GM18858 (cell line): Measurements from ENCODE around the gene VSTM2B.

ENCODE experiments used
- ATAC-seq: cut with Tn5 transposase; IDR thresholded peaks from one replicate; pipeline ENCODE4 v1.9.1; 2021; ENCODE audit not compliant: unreplicated experiment

VSTM2B gene

DNA sequence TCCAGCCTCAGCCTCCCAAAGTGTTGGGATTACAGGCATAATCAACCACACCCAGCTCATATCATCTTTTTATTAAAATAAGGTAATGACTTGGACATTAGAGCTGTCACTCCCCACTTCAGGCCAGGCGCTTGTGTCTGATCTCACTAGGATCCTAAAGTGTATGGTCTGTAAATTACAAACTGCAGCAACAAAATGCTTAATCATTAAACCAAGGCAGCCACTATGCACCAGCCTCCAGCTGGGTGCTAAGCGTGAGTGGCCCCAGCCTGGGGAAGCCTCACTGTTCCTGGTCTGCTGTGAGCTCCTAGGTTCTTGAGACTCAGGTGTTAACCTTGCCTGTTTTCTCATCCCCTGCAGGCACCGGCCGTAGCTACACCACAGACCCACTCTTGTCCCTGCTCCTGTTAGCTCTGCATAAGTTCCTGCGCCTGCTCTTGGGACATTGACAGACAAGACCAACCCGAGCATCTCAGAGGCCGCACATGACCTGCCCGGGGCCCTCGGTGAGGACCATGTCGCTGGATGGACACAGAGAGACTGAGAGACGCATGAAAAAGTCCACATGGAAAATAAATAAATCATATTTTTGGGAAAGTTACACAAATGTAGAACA lies 37.8 kb downstream of the VSTM2B start:
- ATAC-seq: no peak

DNA sequence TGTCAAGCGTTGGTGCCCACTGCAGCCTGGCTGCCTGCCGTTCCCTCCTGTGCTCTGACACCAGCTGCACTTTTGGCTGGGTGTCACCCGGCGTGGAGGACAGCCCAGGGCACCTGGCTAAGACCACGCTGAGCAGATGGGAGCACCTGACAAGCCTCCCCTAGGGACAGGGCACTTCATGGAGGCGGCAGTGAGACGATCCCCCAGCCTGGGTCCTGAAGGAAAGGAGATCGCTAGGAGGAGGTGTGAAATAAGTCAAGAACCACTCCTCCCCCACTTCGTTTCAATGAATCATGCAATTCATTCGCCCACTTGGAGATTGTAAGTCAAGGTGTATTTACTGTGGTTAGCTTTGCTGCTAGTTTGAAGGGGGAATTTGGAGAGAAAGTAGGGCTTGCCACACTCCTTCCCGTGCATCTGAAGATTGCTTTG lies 38.8 kb downstream of the VSTM2B start:
- ATAC-seq: no peak

GRCh38 chr19:29565171-29565570 lies 39.4 kb downstream of the VSTM2B start:
- ATAC-seq: no peak

GRCh38 chr19:29566496-29567054 lies 40.8 kb downstream of the VSTM2B start:
- ATAC-seq: no peak

GRCh38 chr19:29567366-29567915 lies 41.6 kb downstream of the VSTM2B start:
- ATAC-seq: no peak

DNA sequence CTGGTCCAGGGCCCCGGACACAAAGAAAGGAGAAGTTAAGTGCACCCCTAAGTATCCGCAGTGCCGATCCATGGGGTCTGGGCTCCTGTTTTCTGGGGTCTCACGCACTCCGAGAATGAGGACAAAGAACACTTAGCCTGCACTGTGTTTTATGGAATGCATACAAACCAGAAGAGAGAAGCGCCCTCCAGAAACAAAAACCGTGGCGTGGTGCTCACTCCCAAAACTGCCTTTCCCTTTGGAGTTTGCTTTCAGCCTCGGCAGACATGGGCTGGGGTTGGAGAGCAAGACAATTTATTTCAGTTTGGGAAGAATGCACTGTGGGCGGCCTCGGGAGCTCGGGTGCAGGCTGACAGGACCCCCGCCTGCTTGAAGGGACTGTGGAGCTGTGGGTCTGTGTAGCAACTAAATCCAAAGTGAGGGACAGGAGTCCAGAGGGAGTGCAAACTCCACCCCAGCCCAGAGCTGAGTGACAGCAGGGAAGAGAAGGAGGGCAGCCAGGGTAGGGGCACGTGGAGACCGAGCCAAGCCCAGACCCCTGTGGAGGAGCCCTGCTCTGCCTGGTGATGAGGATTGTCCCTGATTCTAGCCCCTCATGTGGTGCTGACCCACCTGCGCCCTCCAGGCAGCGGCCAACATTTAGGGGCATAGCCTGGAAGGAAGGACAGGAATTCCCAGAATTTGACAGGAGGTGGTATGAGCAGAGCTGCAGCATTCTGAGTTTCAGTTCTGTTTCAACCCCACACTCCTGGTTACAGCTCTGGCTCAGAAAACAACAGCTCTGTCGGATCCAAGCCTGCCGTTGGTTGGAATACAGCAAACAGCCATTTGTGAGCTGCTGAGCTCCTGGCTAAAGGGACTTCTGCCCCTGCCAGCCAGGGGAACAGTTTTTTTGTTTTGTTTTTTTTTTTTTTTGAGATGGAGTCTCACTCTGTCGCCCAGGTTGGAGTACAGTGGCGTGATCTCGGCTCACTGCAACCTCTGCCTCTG lies 42.5 kb downstream of the VSTM2B start:
- no peak for ATAC-seq

DNA sequence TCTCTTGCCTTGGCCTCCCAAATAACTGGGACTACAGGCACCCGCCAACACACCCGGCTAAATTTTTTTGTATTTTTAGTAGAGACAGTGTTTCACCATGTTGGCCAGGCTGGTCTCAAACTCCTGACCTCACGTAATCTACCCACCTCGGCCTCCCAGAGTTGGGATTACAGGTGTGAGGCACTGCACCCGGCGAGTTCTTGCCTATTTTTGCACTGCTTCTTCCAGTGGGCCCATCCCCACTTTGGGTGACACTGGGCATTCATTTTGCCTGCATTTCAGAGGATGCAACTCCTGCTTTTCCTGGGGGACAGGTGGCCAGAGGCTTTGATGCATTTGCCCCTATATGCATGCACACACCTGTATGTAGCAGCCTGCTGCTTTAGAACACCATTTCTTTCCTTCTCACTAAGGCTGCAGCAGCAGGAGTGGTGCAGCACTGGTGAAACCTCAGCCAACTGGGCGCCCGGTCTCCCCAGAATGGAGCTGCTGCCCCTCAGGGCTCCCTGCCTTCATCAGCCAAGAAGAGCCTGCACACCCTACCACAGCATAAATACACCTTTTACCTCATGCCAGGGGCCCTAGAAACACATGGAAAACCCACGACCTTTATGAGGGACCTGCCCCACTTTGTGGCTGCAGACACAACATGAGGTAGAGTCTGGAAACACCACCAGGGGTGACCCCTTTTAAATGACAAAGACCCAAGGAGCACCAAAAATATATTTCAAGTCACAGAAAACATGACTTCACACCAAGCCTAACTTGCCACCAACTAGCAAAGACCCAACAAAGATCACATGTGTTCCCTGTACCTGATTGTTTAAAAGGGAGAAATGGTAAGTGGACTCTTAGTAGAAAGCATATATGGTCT lies 43.5 kb downstream of the VSTM2B start:
- no peak for ATAC-seq

- ATAC-seq: no peak
Observed at GRCh38 chr19:29571181-29571580, 45.4 kb downstream of the VSTM2B start.

DNA sequence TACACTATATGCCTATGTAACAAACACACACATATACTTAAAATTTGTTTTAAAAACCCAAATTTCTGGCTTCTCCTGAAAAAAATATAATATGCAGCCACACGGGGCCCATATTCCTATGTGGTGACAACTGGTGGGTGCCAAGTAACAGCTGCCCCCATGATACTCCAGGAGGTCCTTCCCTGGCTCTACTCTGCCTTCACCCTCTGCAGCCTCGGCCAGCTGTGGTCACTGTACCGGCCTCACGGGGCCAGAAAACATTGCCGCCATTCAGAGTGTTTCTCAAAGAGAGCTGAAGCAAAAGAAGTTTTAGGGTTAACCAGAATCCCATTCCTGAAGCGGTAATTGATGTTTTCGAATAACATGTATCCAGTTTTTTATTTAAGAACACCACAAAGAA lies 47.7 kb downstream of the VSTM2B start:
- ATAC-seq: no peak

DNA sequence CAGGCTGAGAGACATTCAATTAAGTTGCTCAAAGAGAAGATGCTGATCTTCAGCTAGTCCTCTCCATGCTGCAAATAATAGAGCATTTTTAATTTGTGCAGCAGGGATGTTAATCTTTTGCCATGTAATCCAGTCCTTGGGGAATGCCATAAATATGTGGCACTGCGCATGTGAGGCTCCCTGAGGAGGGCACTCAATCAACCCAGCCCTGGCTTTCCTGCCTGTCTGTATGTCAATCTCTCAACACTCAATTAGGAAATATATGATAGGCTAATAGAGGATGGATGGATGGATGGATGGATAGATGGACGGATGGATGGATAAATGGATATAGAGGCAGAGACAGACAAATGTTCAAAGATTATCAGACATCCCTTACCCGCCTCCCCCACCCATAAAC lies 48.7 kb downstream of the VSTM2B start:
- ATAC-seq: no peak

GRCh38 chr19:29576046-29576606 lies 50.3 kb downstream of the VSTM2B start:
- no peak for ATAC-seq

DNA sequence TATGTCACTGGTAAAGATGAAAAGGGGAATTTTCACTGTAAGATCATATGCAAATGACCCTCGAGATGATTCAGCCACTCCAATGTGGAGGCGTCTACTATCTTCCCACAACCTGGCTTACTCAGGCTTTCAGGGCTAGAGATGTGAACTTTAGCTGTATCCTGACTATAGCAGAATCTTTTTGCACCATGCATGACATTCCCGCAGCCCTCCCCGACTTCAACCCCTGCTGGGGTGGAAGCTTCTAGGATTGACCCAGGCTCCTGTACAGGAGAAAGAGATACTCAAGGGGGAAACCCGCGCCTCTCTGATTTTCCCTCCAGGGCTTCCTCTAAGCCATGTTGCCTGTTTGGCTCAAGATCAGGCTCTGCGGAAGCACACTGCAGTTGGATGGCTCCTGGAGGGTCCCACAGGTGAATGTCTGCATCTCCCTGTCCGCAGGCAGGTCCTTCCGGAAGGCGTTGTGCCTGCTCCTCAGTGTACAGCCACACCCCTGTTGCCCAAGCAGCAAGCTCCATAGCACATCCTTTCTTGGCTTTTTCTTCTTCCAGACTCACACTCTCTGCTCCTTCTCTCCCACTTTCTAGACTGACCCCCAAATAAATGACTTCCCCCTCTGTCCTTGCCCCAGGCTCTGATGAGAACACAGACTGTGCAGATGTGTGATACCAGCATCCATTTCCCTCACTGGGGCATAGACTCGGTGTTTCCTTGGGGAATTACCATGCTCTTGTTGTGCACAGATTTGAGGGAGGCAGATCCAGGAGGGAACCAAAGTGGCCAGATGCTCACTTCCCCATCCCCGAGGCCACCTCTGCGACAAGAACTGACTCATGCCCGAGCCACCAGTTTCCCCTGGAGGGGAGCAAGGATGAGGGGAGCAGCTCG lies 51.2 kb downstream of the VSTM2B start:
- ATAC-seq: no peak

- no peak for ATAC-seq
Observed at GRCh38 chr19:29577649-29577963, 51.8 kb downstream of the VSTM2B start.

DNA sequence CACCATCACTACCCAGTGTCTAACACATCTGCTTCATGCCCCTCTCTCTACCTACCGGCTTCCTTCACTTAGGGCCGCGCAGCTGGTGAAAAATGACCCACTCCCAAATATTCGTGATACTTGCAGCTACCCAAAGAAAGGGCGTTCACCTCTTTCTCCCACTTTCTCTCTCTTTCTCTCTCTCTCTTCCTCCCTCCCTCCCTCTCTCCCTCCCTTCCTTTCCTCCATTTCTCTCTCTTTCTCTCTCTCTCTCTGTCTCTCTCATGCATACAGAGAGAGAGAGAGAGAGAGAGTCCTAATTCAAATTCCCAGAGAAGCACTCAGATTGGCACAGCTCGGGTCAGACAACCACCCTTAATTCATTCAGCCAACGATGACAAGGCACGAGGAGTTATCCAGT lies 52.6 kb downstream of the VSTM2B start:
- ATAC-seq: no peak

DNA sequence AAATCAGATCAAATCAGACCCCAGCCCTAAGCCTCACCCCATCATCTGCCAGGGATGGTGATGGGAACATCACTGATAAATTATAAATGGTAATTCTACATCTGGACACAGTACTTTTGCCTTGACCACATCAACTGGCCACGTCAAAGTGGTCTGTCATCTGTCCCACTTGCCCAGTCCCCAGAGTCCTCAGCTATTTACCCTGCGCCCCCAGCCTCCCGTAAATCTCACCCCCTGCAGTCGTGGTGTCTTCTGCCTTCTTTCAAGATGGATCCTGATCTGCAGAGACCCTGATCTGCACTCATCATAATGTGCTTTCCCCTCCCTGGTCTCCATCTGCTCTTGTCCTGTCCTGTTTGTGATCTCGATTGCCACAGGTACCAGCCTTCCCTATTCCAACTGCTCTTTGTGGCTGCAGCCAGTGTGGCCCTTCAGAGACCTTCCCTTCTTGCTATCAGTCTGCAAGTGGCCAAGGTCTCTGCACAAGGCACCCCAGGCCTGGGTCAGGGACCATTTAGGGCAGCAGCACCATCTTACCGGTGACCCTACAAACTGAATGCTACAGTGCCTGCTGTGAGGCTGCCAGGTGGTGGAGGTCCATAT lies 53.6 kb downstream of the VSTM2B start:
- ATAC-seq: no peak

GRCh38 chr19:29581398-29581797 lies 55.6 kb downstream of the VSTM2B start:
- no peak for ATAC-seq

GRCh38 chr19:29583196-29583999 lies 57.6 kb downstream of the VSTM2B start:
- no peak for ATAC-seq

DNA sequence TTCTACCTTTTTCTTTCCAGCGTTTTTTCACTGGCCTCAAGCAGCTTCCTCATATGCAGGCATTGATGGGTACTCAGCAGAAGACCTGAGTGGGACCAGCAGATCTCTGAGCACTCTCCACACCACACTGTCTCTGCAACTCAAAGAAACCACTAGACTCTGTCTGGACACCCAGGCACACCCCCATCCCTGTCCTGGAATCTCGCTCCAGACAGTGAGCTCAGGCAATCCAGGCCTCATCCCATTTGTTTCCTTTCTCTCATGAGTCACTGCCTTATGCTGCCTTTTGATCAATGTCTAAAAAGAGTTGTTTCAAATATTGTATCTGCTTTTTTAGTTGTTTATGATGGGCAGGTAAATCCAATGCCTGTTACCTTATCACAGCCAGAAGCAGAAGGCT lies 60.6 kb downstream of the VSTM2B start:
- no peak for ATAC-seq
